Hematopoietic multipotent progenitor cell treated with erythropoietin and hydrocortisone succinate and interleukin-3 and kit ligand, for 6 days (in vitro differentiated cells): ENCODE measurements around the gene PLAAT2.
A peak's percentile ranks its signal among the peaks of the same experiment; 100 is the strongest.
"Not testable (repeated sequence)": the region's sequence is repeated elsewhere in the genome, so short reads cannot be mapped to it uniquely, and the experiment has no call there.

ENCODE experiments used
- DNase-seq: peaks from one replicate; pipeline ENCODE4 v3.0.0-alpha.2; 2015

The PLAAT2 gene

GRCh38 chr11:63547061-63547460, 16.1 kb downstream of the PLAAT2 start:
- DNase-seq: no peak

GRCh38 chr11:63543711-63544110, 19.5 kb downstream of the PLAAT2 start:
- DNase-seq: no peak

GRCh38 chr11:63542506-63542905, 20.7 kb downstream of the PLAAT2 start:
- not testable (repeated sequence) for DNase-seq

GRCh38 chr11:63537293-63538101, 25.7 kb downstream of the PLAAT2 start:
- DNase-seq: no peak

GRCh38 chr11:63536669-63537292, 26.4 kb downstream of the PLAAT2 start, which contains the start of gene PLAAT4:
TSS of gene PLAAT4 (plus strand) at chr11:63536808. CDS start at chr11:63536869, 61 bp downstream.
- DNase-seq: peak; percentile 46

GRCh38 chr11:63535734-63536133, 27.4 kb downstream of the PLAAT2 start:
- no peak for DNase-seq

GRCh38 chr11:63534895-63535461, 28.2 kb downstream of the PLAAT2 start:
- no peak for DNase-seq

GRCh38 chr11:63534076-63534475, 29.1 kb downstream of the PLAAT2 start:
- no peak for DNase-seq

- no peak for DNase-seq
Measured at GRCh38 chr11:63532799-63533475, 30.2 kb downstream of the PLAAT2 start.

GRCh38 chr11:63532117-63532516, 31.1 kb downstream of the PLAAT2 start:
- DNase-seq: no peak

GRCh38 chr11:63531074-63531792, 31.9 kb downstream of the PLAAT2 start:
- peak; percentile 52 for DNase-seq

- no peak for DNase-seq
Measured at GRCh38 chr11:63530021-63530420, 33.2 kb downstream of the PLAAT2 start.

- DNase-seq: not testable (repeated sequence)
Measured at GRCh38 chr11:63529373-63529772, 33.8 kb downstream of the PLAAT2 start.

- DNase-seq: not testable (repeated sequence)
Measured at GRCh38 chr11:63528729-63529278, 34.4 kb downstream of the PLAAT2 start.

GRCh38 chr11:63528156-63528555, 35.0 kb downstream of the PLAAT2 start:
- DNase-seq: not testable (repeated sequence)

- DNase-seq: no peak
Measured at GRCh38 chr11:63527667-63528066, 35.5 kb downstream of the PLAAT2 start.

- DNase-seq: no peak
Measured at GRCh38 chr11:63523151-63523550, 40.0 kb downstream of the PLAAT2 start.

GRCh38 chr11:63521896-63522295, 41.3 kb downstream of the PLAAT2 start:
- DNase-seq: no peak

GRCh38 chr11:63520606-63521170, 42.5 kb downstream of the PLAAT2 start:
- DNase-seq: no peak

GRCh38 chr11:63518548-63518947, 44.6 kb downstream of the PLAAT2 start:
- DNase-seq: peak; percentile 71

GRCh38 chr11:63517156-63517555, 46.0 kb downstream of the PLAAT2 start:
- peak; percentile 89 for DNase-seq

GRCh38 chr11:63516109-63516508, 47.1 kb downstream of the PLAAT2 start:
- no peak for DNase-seq
